ENCODE measurements around the gene OR8B8.
"Not testable (repeated sequence)": the region's sequence is repeated elsewhere in the genome, so short reads cannot be mapped to it uniquely, and the experiment has no call there.

OR8B8 gene

GRCh38 chr11:124421043-124421442 lies 24.5 kb downstream of the OR8B8 start:
- Histone ChIP-seq H4K20me1 (no peaks in the 10 kb centered on the region), H3K9me3 (replicated peaks in 1 of 11) (no peaks in the 10 kb centered on the region), H3K4me2 (no peak overlapping the region), H3K36me3 (no peaks in the 10 kb centered on the region), H3K27ac (no peak overlapping the region), H3K4me1 (no peaks in the 10 kb centered on the region), H3K4me3 (no peak overlapping the region), H3K9ac (no peak overlapping the region), H3K27me3 (no peaks in the 10 kb centered on the region)
- no peak for TF ChIP-seq Cebpa-rat (IDR thresholded peaks at IDR 0.05)

GRCh38 chr11:124415356-124415923 lies 30.1 kb downstream of the OR8B8 start:
- Histone ChIP-seq H3K4me3 (no peak overlapping the region), H3K4me1 (no peaks in the 10 kb centered on the region), H3K27ac (no peak overlapping the region), H3K9ac (no peak overlapping the region), H3K9me3 (replicated peaks in 1 of 11) (no peaks in the 10 kb centered on the region), H4K20me1 (no peaks in the 10 kb centered on the region), H3K4me2 (no peak overlapping the region), H3K27me3 (no peaks in the 10 kb centered on the region), H3K36me3 (no peaks in the 10 kb centered on the region)
- TF ChIP-seq Cebpa-rat (IDR thresholded peaks at IDR 0.05) = no peak

GRCh38 chr11:124409906-124410305 lies 35.6 kb downstream of the OR8B8 start:
- no peak overlapping the region for H3K27ac ChIP-seq
- TF ChIP-seq Cebpa-rat (IDR thresholded peaks at IDR 0.05) = no peak

GRCh38 chr11:124405581-124405980 lies 39.9 kb downstream of the OR8B8 start:
- H3K36me3 ChIP-seq = no peaks in the 10 kb centered on the region
- no peaks in the 10 kb centered on the region for H3K27me3 ChIP-seq
- peaks cover 0 to 16% (median 7%) of the 10 kb centered on the region in 10 experiments; a peak in 11 of 20 replicates for H3K4me1 ChIP-seq
- no peak overlapping the region for H3K4me3 ChIP-seq
- H3K4me2 ChIP-seq = peak overlapping the region in 10 of 11 experiments; percentile 2 to 46 (median 28); a peak in 10 of 22 replicates
- no peaks in the 10 kb centered on the region for H4K20me1 ChIP-seq
- no peak overlapping the region for H3K27ac ChIP-seq
- no peak overlapping the region for H3K9ac ChIP-seq
- H3K9me3 ChIP-seq (replicated peaks in 1 of 11) = no peaks in the 10 kb centered on the region
- TF ChIP-seq Cebpa-rat (IDR thresholded peaks at IDR 0.05) = no peak

More at GRCh38 chr11:124409906-124410305, 35.6 kb downstream of the OR8B8 start:
- H3K36me3 ChIP-seq = no peaks in the 10 kb centered on the region
- peaks cover 0 to 16% (median 7%) of the 10 kb centered on the region in 10 experiments; a peak in 11 of 20 replicates for H3K4me1 ChIP-seq
- H3K9me3 ChIP-seq (replicated peaks in 1 of 11) = no peaks in the 10 kb centered on the region
- no peak overlapping the region for H3K4me3 ChIP-seq
- no peak overlapping the region for H3K9ac ChIP-seq
- no peak overlapping the region for H3K4me2 ChIP-seq
- no peaks in the 10 kb centered on the region for H3K27me3 ChIP-seq
- H4K20me1 ChIP-seq = no peaks in the 10 kb centered on the region

- not testable (repeated sequence) for H3K9ac ChIP-seq; H3K27me3 ChIP-seq; H3K9me3 ChIP-seq (replicated peaks in 1 of 11); H3K4me2 ChIP-seq; H3K36me3 ChIP-seq; H3K27ac ChIP-seq; H4K20me1 ChIP-seq; H3K4me3 ChIP-seq
- peaks cover 0 to 16% (median 7%) of the 10 kb centered on the region in 10 experiments; a peak in 11 of 20 replicates for H3K4me1 ChIP-seq
Observed at GRCh38 chr11:124403186-124403585, 42.3 kb downstream of the OR8B8 start.

GRCh38 chr11:124402326-124402922 lies 43.1 kb downstream of the OR8B8 start:
- Histone ChIP-seq H3K4me3 (no peak overlapping the region), H3K27me3 (no peaks in the 10 kb centered on the region), H3K4me2 (no peak overlapping the region), H3K4me1 (peaks cover 0 to 16% (median 7%) of the 10 kb centered on the region in 10 experiments; a peak in 11 of 20 replicates), H3K9ac (no peak overlapping the region), H4K20me1 (no peaks in the 10 kb centered on the region), H3K9me3 (replicated peaks in 1 of 11) (no peaks in the 10 kb centered on the region), H3K27ac (no peak overlapping the region), H3K36me3 (no peaks in the 10 kb centered on the region)
- TF ChIP-seq Cebpa-rat (IDR thresholded peaks at IDR 0.05) = no peak

GRCh38 chr11:124398924-124399323 lies 46.6 kb downstream of the OR8B8 start, which contains the start of gene OR8B3:
TSS of gene OR8B3 (minus strand) at chr11:124399024. CDS start at chr11:124397351, 1,673 bp downstream.
- no peaks in the 10 kb centered on the region for H3K27me3 ChIP-seq
- H3K36me3 ChIP-seq = no peaks in the 10 kb centered on the region
- no peak within 1 kb of the TSS for H3K27ac ChIP-seq
- H3K9me3 ChIP-seq (replicated peaks in 1 of 11) = no peaks in the 10 kb centered on the region
- no peaks in the 10 kb centered on the region for H3K4me1 ChIP-seq
- H3K4me3 ChIP-seq = no peak within 1 kb of the TSS
- TF ChIP-seq Cebpa-rat (IDR thresholded peaks at IDR 0.05) = no peak
- no peaks in the 10 kb centered on the region for H4K20me1 ChIP-seq
- H3K4me2 ChIP-seq = no peak within 1 kb of the TSS
- no peak within 1 kb of the TSS for H3K9ac ChIP-seq

- H3K9me3 ChIP-seq (replicated peaks in 1 of 11); H3K27ac ChIP-seq; H4K20me1 ChIP-seq; H3K27me3 ChIP-seq; H3K9ac ChIP-seq; H3K4me1 ChIP-seq; H3K36me3 ChIP-seq; H3K4me3 ChIP-seq; H3K4me2 ChIP-seq: not testable (repeated sequence)
Observed at GRCh38 chr11:124396847-124397246, 48.6 kb downstream of the OR8B8 start.

GRCh38 chr11:124394408-124394807 lies 51.1 kb downstream of the OR8B8 start:
- no peaks in the 10 kb centered on the region for H3K27me3 ChIP-seq
- no peak for TF ChIP-seq Cebpa-rat (IDR thresholded peaks at IDR 0.05)
- no peak overlapping the region for H3K27ac ChIP-seq
- H3K4me2 ChIP-seq = no peak overlapping the region
- no peaks in the 10 kb centered on the region for H4K20me1 ChIP-seq
- H3K36me3 ChIP-seq = no peaks in the 10 kb centered on the region
- H3K4me3 ChIP-seq = no peak overlapping the region
- H3K9ac ChIP-seq = no peak overlapping the region
- H3K9me3 ChIP-seq (replicated peaks in 1 of 11) = no peaks in the 10 kb centered on the region
- no peaks in the 10 kb centered on the region for H3K4me1 ChIP-seq
